Right lobe of liver (tissue), 4 donors: ENCODE measurements around the gene SLC30A9.

ENCODE experiments used
- CTCF ChIP-seq, 4 donors: fragments of 200-600 bp in 3 of 4; fragments of 450-650 bp in 1 of 4; IDR thresholded peaks; one replicate each; pipeline versions ENCODE4 v1.5.1 to v1.8.0; 2016 to 2022; ENCODE audit warnings: antibody characterized with exemption in 4 of 4, mild to moderate bottlenecking in 2 of 4
- POLR2A ChIP-seq: fragments of 450-650 bp; IDR thresholded peaks from one replicate; pipeline ENCODE4 v1.6.1; 2017; ENCODE audit warnings: antibody characterized with exemption, mild to moderate bottlenecking
- donor health status: DM: no; HTN: no; CAD: no.
- donor health status: DM: no; HTN: no; CAD: no.
- donor health status: DM: no; HTN: yes; CAD: no.

GRCh38 chr4:41976775-41977516 is 13.4 kb upstream of the SLC30A9 start:
- TF ChIP-seq CTCF (IDR thresholded peaks at IDR 0.05): no peak
- TF ChIP-seq POLR2A: no peak
